Endothelial cell of umbilical vein (primary cell): ENCODE measurements around the gene SORCS3. TPM values are rescaled to one million over a fixed set of nuclear protein-coding genes. Genes with fewer than 3 reads are reported as not detected.

Experiments used
- BruUV-seq: library from RNA; stranded (reverse); fragments of 400-500 nt; replicated peaks from 2 replicates; lab custom pipeline; 2021; lab: Mats Ljungman, UMichigan
- CTCF ChIA-PET: fragments of 300-600, 350-600 bp; sonication (Branson Sonifier 250); formaldehyde crosslinking; loops from one replicate; lab custom pipeline; 2021; ENCODE audit warnings: antibody characterized with exemption, inconsistent platforms; lab: Charles Lee
- POLR2A ChIA-PET: fragments of 300-600, 350-600 bp; sonication (Branson Sonifier 250); formaldehyde crosslinking; loops from one replicate; lab custom pipeline; 2021; ENCODE audit warnings: antibody characterized with exemption, inconsistent platforms; lab: Charles Lee
- DNase-seq: peaks from one replicate; pipeline ENCODE4 v3.0.0-alpha.2; 2011; ENCODE audit warnings: low read depth, low spot score
- FAIRE-seq: peaks from 2 replicates; lab custom pipeline; 2011; peaks lifted over from hg19 to GRCh38; lab: Jason Lieb, UNC
- H2AFZ ChIP-seq: 2 replicates; pipeline ENCODE4 v1.6.0; 2012; ENCODE audit warnings: low read depth, low read length, control low read depth, inconsistent platforms
- H3K27ac ChIP-seq: 2 replicates; pipeline ENCODE4 v1.5.1; 2011; ENCODE audit warnings: low read depth, mild to moderate bottlenecking, control low read depth, low read length, moderate library complexity; ENCODE audit not compliant: insufficient read depth
- H3K27me3 ChIP-seq, 2 experiments: 2 replicates each; pipeline versions ENCODE4 v1.6.0 to v1.6.1; 2011; ENCODE audit warnings: low read length in 2 of 2, mixed read lengths in 1 of 2; ENCODE audit not compliant: control insufficient read depth in 2 of 2, insufficient read depth in 2 of 2
- H3K36me3 ChIP-seq, 2 experiments: 2 replicates in 1 of 2; 3 replicates in 1 of 2; pipeline ENCODE4 v1.5.1; 2011; ENCODE audit warnings: low read length in 2 of 2, mild to moderate bottlenecking in 1 of 2, moderate library complexity in 1 of 2; ENCODE audit not compliant: control insufficient read depth in 2 of 2, insufficient read depth in 2 of 2; ENCODE audit errors: extremely low read depth in 1 of 2
- H3K4me1 ChIP-seq: 3 replicates; pipeline ENCODE4 v1.5.1; 2011; ENCODE audit warnings: mild to moderate bottlenecking, low read length; ENCODE audit not compliant: control insufficient read depth, insufficient read depth; ENCODE audit errors: extremely low read depth
- H3K4me2 ChIP-seq: 2 replicates; pipeline ENCODE4 v1.6.1; 2011; ENCODE audit warnings: low read length, control low read depth, mixed read lengths; ENCODE audit not compliant: insufficient read depth
- H3K4me3 ChIP-seq, 3 experiments: fragments of 200-600 bp in 1 of 3; sonication (generic), shearing (Covaris generic) in 1 of 3; replicated peaks in 1 of 3; 2 replicates each; pipeline ENCODE4 v1.5.1; 2011 to 2016; ENCODE audit warnings: control low read depth in 3 of 3, low read length in 3 of 3, mild to moderate bottlenecking in 2 of 3, inconsistent platforms in 1 of 3, low read depth in 1 of 3, moderate library complexity in 1 of 3; ENCODE audit not compliant: insufficient read depth in 1 of 3
- H3K79me2 ChIP-seq: 2 replicates; pipeline ENCODE4 v1.6.0; 2012; ENCODE audit warnings: low read length, inconsistent platforms; ENCODE audit not compliant: control insufficient read depth, insufficient read depth
- H3K9ac ChIP-seq: replicated peaks from 2 replicates; pipeline ENCODE3; 2011; ENCODE audit warnings: low read length, control low read depth; ENCODE audit not compliant: insufficient read depth; ENCODE audit errors: extremely low read depth
- H3K9me1 ChIP-seq: replicated peaks from 3 replicates; pipeline ENCODE4 v1.6.0; 2011; ENCODE audit warnings: mild to moderate bottlenecking, low read length; ENCODE audit not compliant: control insufficient read depth, insufficient read depth; ENCODE audit errors: extremely low read depth
- H3K9me3 ChIP-seq: replicated peaks from 2 replicates; pipeline ENCODE4 v1.5.1; 2012; ENCODE audit warnings: low read length, inconsistent platforms; ENCODE audit not compliant: control insufficient read depth, insufficient read depth
- H4K20me1 ChIP-seq: replicated peaks from 2 replicates; pipeline ENCODE3; 2011; ENCODE audit warnings: mild to moderate bottlenecking, low read length; ENCODE audit not compliant: control insufficient read depth, insufficient read depth; ENCODE audit errors: extremely low read depth
- CTCF ChIP-seq, 2 donors: IDR thresholded peaks; 1 replicate in 1 of 2; 2 replicates in 1 of 2; pipeline ENCODE4 v1.5.1; 2011; ENCODE audit warnings: low read length in 2 of 2, mild to moderate bottlenecking in 2 of 2, moderate library complexity in 2 of 2, control low read depth in 1 of 2, inconsistent platforms in 1 of 2, low read depth in 1 of 2; ENCODE audit not compliant: insufficient read depth in 1 of 2; ENCODE audit errors: extremely low read depth in 1 of 2
- EZH2 ChIP-seq: IDR thresholded peaks from 2 replicates; pipeline ENCODE4 v1.6.1; 2012; ENCODE audit warnings: borderline replicate concordance, low read depth, mild to moderate bottlenecking, moderate library complexity, low read length, inconsistent platforms; ENCODE audit not compliant: severe bottlenecking
- FOS ChIP-seq: IDR thresholded peaks from 2 replicates; pipeline ENCODE4 v1.6.1; 2011; ENCODE audit warnings: mild to moderate bottlenecking, low read length, moderate library complexity, borderline replicate concordance; ENCODE audit not compliant: insufficient read depth
- GATA2 ChIP-seq: IDR thresholded peaks from 2 replicates; pipeline ENCODE4 v1.7.0; 2011; ENCODE audit warnings: low read depth, mild to moderate bottlenecking, moderate library complexity, mixed read lengths, low read length; ENCODE audit not compliant: insufficient read length, insufficient read depth
- JUN ChIP-seq: IDR thresholded peaks from 2 replicates; pipeline ENCODE4 v1.6.1; 2011; ENCODE audit warnings: borderline replicate concordance, low read depth; ENCODE audit not compliant: insufficient read length, insufficient read depth
- MYC ChIP-seq: IDR thresholded peaks from one replicate; pipeline ENCODE4 v1.6.1; 2011; ENCODE audit warnings: mild to moderate bottlenecking, low read depth, low read length
- POLR2A ChIP-seq: IDR thresholded peaks from 2 replicates; pipeline ENCODE4 v1.6.1; 2012; ENCODE audit warnings: low read depth, mild to moderate bottlenecking, control low read depth, low read length
- POLR2AphosphoS5 ChIP-seq: IDR thresholded peaks from 2 replicates; pipeline ENCODE4 v1.6.1; 2012; ENCODE audit warnings: low read depth, mild to moderate bottlenecking, control low read depth, low read length, moderate library complexity; ENCODE audit not compliant: insufficient read depth
- dilution Hi-C: fragments of 300-500 bp; cut with MboI; formaldehyde crosslinking; loops from one replicate; pipeline ENCODE4 v1.15.0; 2019; ENCODE audit warnings: low sequenced_read_pairs; ENCODE audit not compliant: extremely low pct_ligation_motif_present
- intact Hi-C: fragments of 100-400 bp; cut with micrococcal nuclease; formaldehyde crosslinking; loops from one replicate; pipeline ENCODE4 v1.10.0; 2022
- polyA plus RNA-seq, 4 experiments: library from polyadenylated mRNA; depleted of rRNA in 3 of 4; stranded (reverse) in 3 of 4; unstranded in 1 of 4; fragments of >200 nt; gene quantifications; 2 replicates each; pipeline versions ENCODE4 v1.2.1 to v1.2.3, GENCODE V29; 2011 to 2012; ENCODE audit warnings: missing spikeins in 1 of 4
- total RNA-seq: library from RNA; stranded (reverse); gene quantifications from 2 replicates; pipeline ENCODE4 v1.2.3, GENCODE V29; 2021
- TF ChIP-seq, protein P1 (sequence below): IDR thresholded peaks from 2 replicates; pipeline ENCODE4 v1.6.1; 2011; ENCODE audit not compliant: insufficient read depth, insufficient read length

The SORCS3 gene
- total and polyA plus RNA-seq, 2 donors (not counting 3 experiments of a cell fraction or from before 2014, with no cell fraction given): not detected

DNA sequence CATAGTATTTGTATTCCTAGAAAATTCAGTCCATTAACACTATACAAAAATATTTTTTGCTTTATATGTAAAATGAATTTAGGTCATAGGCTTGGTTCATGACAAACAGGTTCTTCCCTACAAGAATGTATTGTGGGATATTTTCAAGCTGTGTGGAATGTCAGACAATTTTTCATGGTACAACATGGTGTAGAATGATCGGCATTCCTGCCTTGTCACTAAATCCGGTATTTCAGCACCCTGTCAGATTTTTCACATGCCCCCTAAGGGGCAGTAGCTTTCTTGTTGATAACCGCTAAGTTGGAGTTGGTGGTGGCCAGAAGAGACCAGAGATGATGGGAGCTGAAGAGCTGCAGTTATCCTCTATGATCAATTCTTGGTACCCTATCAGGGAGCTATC lies 154.3 kb downstream of the SORCS3 start:
- Histone ChIP-seq H3K9me1 (no peaks in the 10 kb centered on the region), H3K27me3 (no peaks in the 10 kb centered on the region), H3K4me2 (no peak overlapping the region), H3K9me3 (peaks cover 5% of the 10 kb centered on the region), H3K4me3 (no peak overlapping the region), H3K9ac (no peak overlapping the region), H2AFZ (no peak overlapping the region), H3K4me1 (no peaks in the 10 kb centered on the region), H4K20me1 (no peaks in the 10 kb centered on the region), H3K36me3 (no peaks in the 10 kb centered on the region), H3K79me2 (no peaks in the 10 kb centered on the region), H3K27ac (no peak overlapping the region)
- dilution Hi-C loops (no loop called here), intact Hi-C loops (no loop called here)
- DNase-seq: no peak
- no peak for FAIRE-seq
- TF ChIP-seq MYC: no peak
- TF ChIP-seq EZH2: no peak
- no peak for TF ChIP-seq POLR2A
- no peak for TF ChIP-seq GATA2
- TF ChIP-seq JUN: no peak
- TF ChIP-seq POLR2AphosphoS5: no peak
- TF ChIP-seq, protein P1, sequence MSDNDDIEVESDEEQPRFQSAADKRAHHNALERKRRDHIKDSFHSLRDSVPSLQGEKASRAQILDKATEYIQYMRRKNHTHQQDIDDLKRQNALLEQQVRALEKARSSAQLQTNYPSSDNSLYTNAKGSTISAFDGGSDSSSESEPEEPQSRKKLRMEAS: no peak
- CTCF ChIA-PET: no interaction called here
- no TSS peak for BruUV-seq
- POLR2A ChIA-PET: no interaction called here

- H3K27ac ChIP-seq: no peak overlapping the region
- H3K4me1 ChIP-seq: no peaks in the 10 kb centered on the region
- dilution Hi-C loops: no loop called here
- no peak overlapping the region for H3K4me3 ChIP-seq
- no peaks in the 10 kb centered on the region for H3K36me3 ChIP-seq
- H3K9me1 ChIP-seq: no peaks in the 10 kb centered on the region
- CTCF ChIA-PET: no interaction called here
- POLR2A ChIA-PET: no interaction called here
- H3K9me3 ChIP-seq: peaks cover 3% of the 10 kb centered on the region
- no peaks in the 10 kb centered on the region for H3K27me3 ChIP-seq
- TF ChIP-seq, protein P1: no peak
- TF ChIP-seq MYC (no peak), POLR2AphosphoS5 (no peak), POLR2A (no peak), CTCF (IDR thresholded peaks at IDR 0.05; ENCODE audit: extremely low read depth in 1 of 2, insufficient read depth in 1 of 2, low read depth in 1 of 2, low read length in 2 of 2) (no peak), JUN (no peak), FOS (no peak), GATA2 (no peak), EZH2 (no peak)
- no peak overlapping the region for H3K4me2 ChIP-seq
- no TSS peak for BruUV-seq
- H3K9ac ChIP-seq: no peak overlapping the region
- no peaks in the 10 kb centered on the region for H3K79me2 ChIP-seq
- FAIRE-seq: no peak
- intact Hi-C loops: no loop called here
- no peak overlapping the region for H2AFZ ChIP-seq
- no peaks in the 10 kb centered on the region for H4K20me1 ChIP-seq
- no peak for DNase-seq
Measured at GRCh38 chr10:104796823-104797222, 155.7 kb downstream of the SORCS3 start.
